SK-N-SH treated with all-trans-retinoic acid at 6 μM for 48 hours (cell line): Measurements from ENCODE around the gene PSMD3.

ENCODE experiments used
- ATAC-seq: fragments of 200-7000 bp; cut with Tn5 transposase; 3 replicates; pipeline ENCODE4 v1.9.1; 2020; ENCODE audit warnings: mild to moderate bottlenecking, moderate library complexity
- ARNTL ChIP-seq: fragments of 450-650 bp; formaldehyde crosslinking; IDR thresholded peaks from 2 replicates; pipeline ENCODE4 v1.5.0; 2020; ENCODE audit warnings: low read depth, mild to moderate bottlenecking, moderate library complexity, borderline replicate concordance
- BACH2 ChIP-seq: fragments of 250-450 bp; sonication (Bioruptor Pico); IDR thresholded peaks from 2 replicates; pipeline ENCODE4 v1.9.0; 2021; ENCODE audit warnings: mild to moderate bottlenecking, borderline replicate concordance
- CREB5 ChIP-seq: fragments of 250-450 bp; sonication (Bioruptor Pico); IDR thresholded peaks from 2 replicates; pipeline ENCODE4 v1.5.1; 2020; ENCODE audit warnings: low read depth, mild to moderate bottlenecking, moderate library complexity
- CSDC2 ChIP-seq: fragments of 250-450 bp; sonication (Bioruptor Pico); IDR thresholded peaks from 2 replicates; pipeline ENCODE4 v1.5.0; 2020; ENCODE audit warnings: mild to moderate bottlenecking, moderate library complexity
- CSRNP3 ChIP-seq: fragments of 250-450 bp; sonication (Bioruptor Pico); IDR thresholded peaks from 2 replicates; pipeline ENCODE4 v1.5.1; 2021; ENCODE audit warnings: mild to moderate bottlenecking, moderate library complexity
- GLIS3 ChIP-seq: fragments of 250-450 bp; sonication (Bioruptor Pico); IDR thresholded peaks from 2 replicates; pipeline ENCODE4 v1.5.0; 2020; ENCODE audit warnings: mild to moderate bottlenecking, moderate library complexity
- ISL1 ChIP-seq: fragments of 250-450 bp; sonication (Bioruptor Pico); IDR thresholded peaks from 2 replicates; pipeline ENCODE4 v2.1.2; 2022; ENCODE audit warnings: mild to moderate bottlenecking, moderate library complexity
- OSR1 ChIP-seq: fragments of 250-450 bp; sonication (Bioruptor Pico); IDR thresholded peaks from 2 replicates; pipeline ENCODE4 v1.8.0; 2022; ENCODE audit warnings: moderate library complexity, mild to moderate bottlenecking, inconsistent platforms
- PPARA ChIP-seq: fragments of 250-450 bp; sonication (Bioruptor Pico); IDR thresholded peaks from 2 replicates; pipeline ENCODE4 v1.5.0; 2020; ENCODE audit warnings: mild to moderate bottlenecking, borderline replicate concordance
- RARB ChIP-seq: fragments of 250-450 bp; sonication (Bioruptor Pico); IDR thresholded peaks from 2 replicates; pipeline ENCODE4 v1.8.0; 2021; ENCODE audit warnings: mild to moderate bottlenecking, moderate library complexity
- TCF4 ChIP-seq: fragments of 250-450 bp; sonication (Bioruptor Pico); IDR thresholded peaks from 2 replicates; pipeline ENCODE4 v1.8.0; 2021; ENCODE audit warnings: mild to moderate bottlenecking, moderate library complexity, borderline replicate concordance
- TOX ChIP-seq: fragments of 250-450 bp; sonication (Bioruptor Pico); IDR thresholded peaks from 2 replicates; pipeline ENCODE4 v1.8.0; 2021; ENCODE audit warnings: mild to moderate bottlenecking, moderate library complexity, borderline replicate concordance
- ZC3H10 ChIP-seq: fragments of 250-450 bp; sonication (Bioruptor Pico); IDR thresholded peaks from 2 replicates; pipeline ENCODE4 v1.5.1; 2021; ENCODE audit warnings: mild to moderate bottlenecking, moderate library complexity
- ZFP3 ChIP-seq: fragments of 250-450 bp; sonication (Bioruptor Pico); IDR thresholded peaks from 2 replicates; pipeline ENCODE4 v1.5.0; 2020; ENCODE audit warnings: mild to moderate bottlenecking, moderate library complexity
- ZFP30 ChIP-seq: fragments of 450-650 bp; formaldehyde crosslinking; IDR thresholded peaks from 2 replicates; pipeline ENCODE4 v1.5.0; 2022; ENCODE audit warnings: mild to moderate bottlenecking, moderate library complexity
- ZNF565 ChIP-seq: fragments of 450-650 bp; formaldehyde crosslinking; conservative IDR thresholded peaks from 2 replicates; pipeline ENCODE4 v1.5.0; 2020; ENCODE audit warnings: low read depth, mild to moderate bottlenecking, moderate library complexity
- ZNF70 ChIP-seq: fragments of 450-650 bp; formaldehyde crosslinking; IDR thresholded peaks from 2 replicates; pipeline ENCODE4 v1.5.0; 2020; ENCODE audit warnings: mild to moderate bottlenecking, moderate library complexity
- ZNF8 ChIP-seq: fragments of 450-650 bp; formaldehyde crosslinking; IDR thresholded peaks from 2 replicates; pipeline ENCODE4 v1.5.0; 2020; ENCODE audit warnings: mild to moderate bottlenecking, moderate library complexity
- TF ChIP-seq, protein P1 (sequence below): fragments of 250-450 bp; sonication (Bioruptor Pico); IDR thresholded peaks from 2 replicates; pipeline ENCODE4 v1.8.0; 2021; ENCODE audit warnings: low read depth, mild to moderate bottlenecking, moderate library complexity, borderline replicate concordance
- TF ChIP-seq, protein P2 (sequence below): fragments of 250-450 bp; sonication (Bioruptor Pico); IDR thresholded peaks from 2 replicates; pipeline ENCODE4 v1.5.0; 2020; ENCODE audit warnings: mild to moderate bottlenecking, moderate library complexity

The PSMD3 gene

GRCh38 chr17:39969375-39969774 is 11.2 kb upstream of the PSMD3 start:
- ATAC-seq: no peak
- TF ChIP-seq TCF4 (CRISPR knock-in tag) (no peak), ZFP30 (CRISPR knock-in tag) (no peak)

DNA sequence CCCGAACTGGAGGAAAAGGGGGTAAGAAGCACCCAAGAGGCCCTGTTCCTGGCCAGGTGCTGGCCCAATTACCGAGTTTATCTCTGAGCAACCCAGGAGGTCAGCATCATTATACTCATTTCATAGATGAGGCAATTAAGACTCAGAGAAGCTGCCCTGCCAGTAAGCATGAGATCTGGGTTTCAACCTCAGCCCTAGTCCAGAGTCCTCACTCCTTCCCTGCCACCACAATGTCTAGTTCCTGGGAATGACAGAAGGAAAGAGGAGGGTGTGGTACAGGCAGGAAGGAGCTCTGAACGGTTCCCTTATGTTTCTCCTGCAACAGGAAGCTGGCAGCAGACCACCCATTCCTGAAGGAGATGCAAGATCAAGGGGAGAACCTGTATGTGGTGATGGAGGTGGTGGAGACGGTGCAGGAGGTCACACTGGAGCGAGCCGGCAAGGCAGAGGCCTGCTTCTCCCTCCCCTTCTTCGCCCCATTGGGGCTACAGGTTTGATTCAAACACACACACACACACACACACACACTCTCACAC is 10.4 kb upstream of the PSMD3 start:
- no peak for ATAC-seq
- no peak for TF ChIP-seq ZNF565 (CRISPR knock-in tag)
- no peak for TF ChIP-seq PPARA (CRISPR knock-in tag)
- no peak for TF ChIP-seq ZFP3 (CRISPR knock-in tag)
- TF ChIP-seq ARNTL (CRISPR knock-in tag): no peak
- no peak for TF ChIP-seq OSR1
- TF ChIP-seq ZFP30 (CRISPR knock-in tag): no peak
- no peak for TF ChIP-seq TOX (CRISPR knock-in tag)
- TF ChIP-seq CSRNP3: no peak
- no peak for TF ChIP-seq ZNF70
- TF ChIP-seq BACH2: no peak
- TF ChIP-seq, protein P1, sequence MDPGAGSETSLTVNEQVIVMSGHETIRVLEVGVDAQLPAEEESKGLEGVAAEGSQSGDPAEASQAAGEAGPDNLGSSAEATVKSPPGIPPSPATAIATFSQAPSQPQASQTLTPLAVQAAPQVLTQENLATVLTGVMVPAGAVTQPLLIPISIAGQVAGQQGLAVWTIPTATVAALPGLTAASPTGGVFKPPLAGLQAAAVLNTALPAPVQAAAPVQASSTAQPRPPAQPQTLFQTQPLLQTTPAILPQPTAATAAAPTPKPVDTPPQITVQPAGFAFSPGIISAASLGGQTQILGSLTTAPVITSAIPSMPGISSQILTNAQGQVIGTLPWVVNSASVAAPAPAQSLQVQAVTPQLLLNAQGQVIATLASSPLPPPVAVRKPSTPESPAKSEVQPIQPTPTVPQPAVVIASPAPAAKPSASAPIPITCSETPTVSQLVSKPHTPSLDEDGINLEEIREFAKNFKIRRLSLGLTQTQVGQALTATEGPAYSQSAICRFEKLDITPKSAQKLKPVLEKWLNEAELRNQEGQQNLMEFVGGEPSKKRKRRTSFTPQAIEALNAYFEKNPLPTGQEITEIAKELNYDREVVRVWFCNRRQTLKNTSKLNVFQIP (CRISPR knock-in tag): no peak
- no peak for TF ChIP-seq TCF4 (CRISPR knock-in tag)
- no peak for TF ChIP-seq GLIS3 (CRISPR knock-in tag)
- TF ChIP-seq, protein P2, sequence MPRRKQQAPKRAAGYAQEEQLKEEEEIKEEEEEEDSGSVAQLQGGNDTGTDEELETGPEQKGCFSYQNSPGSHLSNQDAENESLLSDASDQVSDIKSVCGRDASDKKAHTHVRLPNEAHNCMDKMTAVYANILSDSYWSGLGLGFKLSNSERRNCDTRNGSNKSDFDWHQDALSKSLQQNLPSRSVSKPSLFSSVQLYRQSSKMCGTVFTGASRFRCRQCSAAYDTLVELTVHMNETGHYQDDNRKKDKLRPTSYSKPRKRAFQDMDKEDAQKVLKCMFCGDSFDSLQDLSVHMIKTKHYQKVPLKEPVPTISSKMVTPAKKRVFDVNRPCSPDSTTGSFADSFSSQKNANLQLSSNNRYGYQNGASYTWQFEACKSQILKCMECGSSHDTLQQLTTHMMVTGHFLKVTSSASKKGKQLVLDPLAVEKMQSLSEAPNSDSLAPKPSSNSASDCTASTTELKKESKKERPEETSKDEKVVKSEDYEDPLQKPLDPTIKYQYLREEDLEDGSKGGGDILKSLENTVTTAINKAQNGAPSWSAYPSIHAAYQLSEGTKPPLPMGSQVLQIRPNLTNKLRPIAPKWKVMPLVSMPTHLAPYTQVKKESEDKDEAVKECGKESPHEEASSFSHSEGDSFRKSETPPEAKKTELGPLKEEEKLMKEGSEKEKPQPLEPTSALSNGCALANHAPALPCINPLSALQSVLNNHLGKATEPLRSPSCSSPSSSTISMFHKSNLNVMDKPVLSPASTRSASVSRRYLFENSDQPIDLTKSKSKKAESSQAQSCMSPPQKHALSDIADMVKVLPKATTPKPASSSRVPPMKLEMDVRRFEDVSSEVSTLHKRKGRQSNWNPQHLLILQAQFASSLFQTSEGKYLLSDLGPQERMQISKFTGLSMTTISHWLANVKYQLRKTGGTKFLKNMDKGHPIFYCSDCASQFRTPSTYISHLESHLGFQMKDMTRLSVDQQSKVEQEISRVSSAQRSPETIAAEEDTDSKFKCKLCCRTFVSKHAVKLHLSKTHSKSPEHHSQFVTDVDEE (CRISPR knock-in tag): no peak
- TF ChIP-seq ZNF8 (CRISPR knock-in tag): no peak
- TF ChIP-seq ZC3H10 (CRISPR knock-in tag): no peak

GRCh38 chr17:39971076-39971603 is 9.5 kb upstream of the PSMD3 start:
- TF ChIP-seq CSDC2 (CRISPR knock-in tag): no peak
- no peak for TF ChIP-seq OSR1
- TF ChIP-seq CSRNP3: no peak
- TF ChIP-seq ISL1 (CRISPR knock-in tag): no peak
- TF ChIP-seq CREB5 (CRISPR knock-in tag): no peak
- no peak for TF ChIP-seq ZFP30 (CRISPR knock-in tag)
- ATAC-seq: no peak

DNA sequence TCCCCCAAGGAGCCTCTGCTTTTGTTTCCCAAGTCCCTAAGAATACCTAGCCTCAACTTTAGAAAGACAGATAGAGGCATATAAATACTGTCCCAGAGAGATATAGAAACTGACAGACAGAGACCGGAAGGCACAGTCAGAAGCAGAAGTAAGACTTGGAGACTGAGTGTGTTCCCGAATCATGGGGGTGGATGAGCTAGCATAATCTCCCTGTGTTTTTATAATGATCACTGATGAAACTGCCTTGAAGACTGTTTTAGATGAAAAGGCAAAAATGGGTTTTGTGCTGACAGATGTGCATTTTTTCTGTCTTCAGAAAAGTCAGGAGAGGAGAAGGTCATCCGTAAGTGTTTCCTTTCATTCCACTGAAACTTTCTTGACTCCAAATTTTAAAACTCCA is 8.3 kb upstream of the PSMD3 start:
- peak; percentile 19; the same call in 1 of the 3 replicates for ATAC-seq
- TF ChIP-seq ZNF8 (CRISPR knock-in tag): no peak
- no peak for TF ChIP-seq ZFP30 (CRISPR knock-in tag)
- TF ChIP-seq ISL1 (CRISPR knock-in tag): no peak
- TF ChIP-seq ZC3H10 (CRISPR knock-in tag): no peak
- no peak for TF ChIP-seq CSRNP3
- TF ChIP-seq ZNF565 (CRISPR knock-in tag): no peak
- TF ChIP-seq RARB (CRISPR knock-in tag): no peak
- no peak for TF ChIP-seq CSDC2 (CRISPR knock-in tag)
- no peak for TF ChIP-seq ZNF70
